ENCODE data around the gene SLC25A21. TPM values are rescaled to one million over a fixed set of nuclear protein-coding genes. Genes with fewer than 3 reads are reported as not detected.

SLC25A21 gene
- total RNA-seq, 1 donor from 2014 or later, result 2.3 TPM

- TF ChIP-seq, protein P1, sequence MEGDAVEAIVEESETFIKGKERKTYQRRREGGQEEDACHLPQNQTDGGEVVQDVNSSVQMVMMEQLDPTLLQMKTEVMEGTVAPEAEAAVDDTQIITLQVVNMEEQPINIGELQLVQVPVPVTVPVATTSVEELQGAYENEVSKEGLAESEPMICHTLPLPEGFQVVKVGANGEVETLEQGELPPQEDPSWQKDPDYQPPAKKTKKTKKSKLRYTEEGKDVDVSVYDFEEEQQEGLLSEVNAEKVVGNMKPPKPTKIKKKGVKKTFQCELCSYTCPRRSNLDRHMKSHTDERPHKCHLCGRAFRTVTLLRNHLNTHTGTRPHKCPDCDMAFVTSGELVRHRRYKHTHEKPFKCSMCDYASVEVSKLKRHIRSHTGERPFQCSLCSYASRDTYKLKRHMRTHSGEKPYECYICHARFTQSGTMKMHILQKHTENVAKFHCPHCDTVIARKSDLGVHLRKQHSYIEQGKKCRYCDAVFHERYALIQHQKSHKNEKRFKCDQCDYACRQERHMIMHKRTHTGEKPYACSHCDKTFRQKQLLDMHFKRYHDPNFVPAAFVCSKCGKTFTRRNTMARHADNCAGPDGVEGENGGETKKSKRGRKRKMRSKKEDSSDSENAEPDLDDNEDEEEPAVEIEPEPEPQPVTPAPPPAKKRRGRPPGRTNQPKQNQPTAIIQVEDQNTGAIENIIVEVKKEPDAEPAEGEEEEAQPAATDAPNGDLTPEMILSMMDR (IDR thresholded peaks at IDR 0.05; ENCODE audit: unreplicated experiment), result no peak
- no peak for DNase-seq (ENCODE audit: low spot score in 2 of 2, unreplicated experiment in 2 of 2)
- H3K9me3 Mint-ChIP-seq, result no peaks in the 10 kb centered on the region
- no peak overlapping the region for H3K4me3 Mint-ChIP-seq
- H3K27ac Mint-ChIP-seq, result no peak overlapping the region
- H3K36me3 Mint-ChIP-seq, result no peaks in the 10 kb centered on the region
- H3K27me3 Mint-ChIP-seq (ENCODE audit: low read depth), result peaks cover 11% of the 10 kb centered on the region
- peaks cover 3% of the 10 kb centered on the region for H3K4me1 Mint-ChIP-seq
These were observed 489.2 kb downstream of the SLC25A21 start for GRCh38 chr14:36683083-36683724.

GRCh38 chr14:36682338-36682737 is 490.1 kb downstream of the SLC25A21 start:
- no peaks in the 10 kb centered on the region for H3K9me3 Mint-ChIP-seq
- H3K36me3 Mint-ChIP-seq, result no peaks in the 10 kb centered on the region
- no peak overlapping the region for H3K27ac Mint-ChIP-seq
- TF ChIP-seq, protein P1 (IDR thresholded peaks at IDR 0.05; ENCODE audit: unreplicated experiment), result no peak
- DNase-seq (ENCODE audit: low spot score in 2 of 2, unreplicated experiment in 2 of 2), result no peak
- H3K4me3 Mint-ChIP-seq, result no peak overlapping the region
- peaks cover 3% of the 10 kb centered on the region for H3K4me1 Mint-ChIP-seq
- H3K27me3 Mint-ChIP-seq (ENCODE audit: low read depth), result peaks cover 20% of the 10 kb centered on the region

DNA sequence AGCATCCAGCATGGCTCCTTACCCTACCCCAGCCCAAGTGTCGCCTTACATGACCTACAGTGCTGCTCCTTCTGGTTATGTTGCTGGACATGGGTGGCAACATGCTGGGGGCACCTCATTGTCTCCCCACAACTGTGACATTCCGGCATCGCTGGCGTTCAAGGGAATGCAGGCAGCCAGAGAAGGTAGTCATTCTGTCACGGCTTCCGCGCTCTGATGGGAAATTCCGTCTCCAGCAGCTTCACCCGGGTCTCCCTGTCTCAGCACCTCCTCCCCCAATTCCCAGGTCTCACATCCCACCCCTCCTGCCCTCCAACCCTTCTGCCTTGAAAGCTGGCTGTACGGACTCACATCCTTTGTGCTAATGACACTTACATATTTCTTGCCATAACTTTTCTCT is 496.2 kb downstream of the SLC25A21 start:
- Mint-ChIP-seq H3K27me3 (ENCODE audit: low read depth) (peaks cover 74% of the 10 kb centered on the region), H3K9me3 (no peaks in the 10 kb centered on the region), H3K4me1 (peaks cover 2% of the 10 kb centered on the region), H3K27ac (no peak overlapping the region), H3K4me3 (no peak overlapping the region), H3K36me3 (no peaks in the 10 kb centered on the region)
- no peak for DNase-seq (ENCODE audit: low spot score in 2 of 2, unreplicated experiment in 2 of 2)
- TF ChIP-seq, protein P1 (IDR thresholded peaks at IDR 0.05; ENCODE audit: unreplicated experiment), result no peak

DNA sequence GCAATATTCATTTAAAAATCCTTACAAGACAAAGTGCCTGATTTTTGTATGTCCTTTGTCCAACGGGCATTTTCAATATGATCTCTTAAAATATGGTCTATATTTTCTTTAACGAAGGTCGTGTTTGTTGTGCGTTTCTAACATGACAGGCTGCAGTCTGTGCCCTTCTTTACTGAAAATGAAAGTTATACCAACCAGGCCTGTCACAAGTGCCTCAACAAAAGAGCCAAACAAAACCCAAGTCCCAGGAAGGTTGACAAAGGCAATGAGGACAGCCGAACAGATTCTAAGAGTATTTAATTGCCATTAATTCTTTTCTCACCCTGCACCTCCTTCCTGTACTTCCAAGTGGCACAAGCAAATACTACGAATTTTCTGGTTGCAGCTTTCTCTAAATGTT is 496.8 kb downstream of the SLC25A21 start:
- H3K36me3 Mint-ChIP-seq, result no peaks in the 10 kb centered on the region
- H3K9me3 Mint-ChIP-seq, result no peaks in the 10 kb centered on the region
- H3K27me3 Mint-ChIP-seq (ENCODE audit: low read depth), result peaks cover 78% of the 10 kb centered on the region

GRCh38 chr14:36674659-36675058 is 497.7 kb downstream of the SLC25A21 start:
- no peaks in the 10 kb centered on the region for H3K9me3 Mint-ChIP-seq
- no peak overlapping the region for H3K4me3 Mint-ChIP-seq
- no peak overlapping the region for H3K27ac Mint-ChIP-seq
- peaks cover 87% of the 10 kb centered on the region for H3K27me3 Mint-ChIP-seq (ENCODE audit: low read depth)
- TF ChIP-seq, protein P1 (IDR thresholded peaks at IDR 0.05; ENCODE audit: unreplicated experiment), result no peak
- H3K4me1 Mint-ChIP-seq, result no peaks in the 10 kb centered on the region
- H3K36me3 Mint-ChIP-seq, result no peaks in the 10 kb centered on the region
- DNase-seq (ENCODE audit: low spot score in 2 of 2, unreplicated experiment in 2 of 2), result no peak

More for the DNA sequence above, 496.8 kb downstream of the SLC25A21 start:
- H3K4me3 Mint-ChIP-seq, result no peak overlapping the region
- DNase-seq (ENCODE audit: low spot score in 2 of 2, unreplicated experiment in 2 of 2), result no peak
- no peak overlapping the region for H3K27ac Mint-ChIP-seq
- no peaks in the 10 kb centered on the region for H3K4me1 Mint-ChIP-seq
- TF ChIP-seq, protein P1 (IDR thresholded peaks at IDR 0.05; ENCODE audit: unreplicated experiment), result no peak
